ENCODE data around the gene PRR22. TPM values are rescaled to one million over a fixed set of nuclear protein-coding genes. Genes with fewer than 3 reads are reported as not detected.

The PRR22 gene
- total RNA-seq, 1 donor from 2014 or later: 5.4 TPM

- Mint-ChIP-seq H3K9me3 (peaks cover 4% of the 10 kb centered on the region), H3K4me3 (no peak overlapping the region), H3K27me3 (ENCODE audit: low read depth) (no peaks in the 10 kb centered on the region), H3K4me1 (peaks cover 11% of the 10 kb centered on the region), H3K36me3 (peaks cover 33% of the 10 kb centered on the region), H3K27ac (no peak overlapping the region)
- DNase-seq (ENCODE audit: low spot score in 2 of 2, unreplicated experiment in 2 of 2): no peak
- TF ChIP-seq CTCF (IDR thresholded peaks at IDR 0.05; ENCODE audit: unreplicated experiment): no peak
Measured at GRCh38 chr19:5787409-5788182, 3.0 kb upstream of the PRR22 start.

GRCh38 chr19:5786593-5787408 is 2.3 kb upstream of the PRR22 start:
- no peak for TF ChIP-seq CTCF (IDR thresholded peaks at IDR 0.05; ENCODE audit: unreplicated experiment)
- H3K36me3 Mint-ChIP-seq: peaks cover 33% of the 10 kb centered on the region
- H3K4me1 Mint-ChIP-seq: peaks cover 11% of the 10 kb centered on the region
- DNase-seq (ENCODE audit: low spot score in 2 of 2, unreplicated experiment in 2 of 2): no peak
- no peak overlapping the region for H3K4me3 Mint-ChIP-seq
- no peaks in the 10 kb centered on the region for H3K27me3 Mint-ChIP-seq (ENCODE audit: low read depth)
- H3K9me3 Mint-ChIP-seq: peaks cover 4% of the 10 kb centered on the region
- no peak overlapping the region for H3K27ac Mint-ChIP-seq

GRCh38 chr19:5785423-5785822 is 877 bp upstream of the PRR22 start:
- H3K36me3 Mint-ChIP-seq: peaks cover 28% of the 10 kb centered on the region
- H3K9me3 Mint-ChIP-seq: no peaks in the 10 kb centered on the region
- DNase-seq (ENCODE audit: low spot score in 2 of 2, unreplicated experiment in 2 of 2): no peak
- H3K4me1 Mint-ChIP-seq: peaks cover 6% of the 10 kb centered on the region
- H3K27ac Mint-ChIP-seq: no peak overlapping the region
- H3K4me3 Mint-ChIP-seq: no peak overlapping the region
- no peaks in the 10 kb centered on the region for H3K27me3 Mint-ChIP-seq (ENCODE audit: low read depth)
- no peak for TF ChIP-seq CTCF (IDR thresholded peaks at IDR 0.05; ENCODE audit: unreplicated experiment)

- peaks cover 21% of the 10 kb centered on the region for H3K36me3 Mint-ChIP-seq
Measured at GRCh38 chr19:5782945-5783919, 1.3 kb downstream of the PRR22 start.

More at GRCh38 chr19:5782945-5783919, 1.3 kb downstream of the PRR22 start:
- Mint-ChIP-seq H3K4me3 (no peak overlapping the region), H3K9me3 (no peaks in the 10 kb centered on the region), H3K27ac (no peak overlapping the region), H3K27me3 (ENCODE audit: low read depth) (no peaks in the 10 kb centered on the region), H3K4me1 (no peaks in the 10 kb centered on the region)
- TF ChIP-seq CTCF (IDR thresholded peaks at IDR 0.05; ENCODE audit: unreplicated experiment): no peak
- DNase-seq (ENCODE audit: low spot score in 2 of 2, unreplicated experiment in 2 of 2): no peak
